GM18520 (cell line): ENCODE data around the gene ZNHIT2.

Experiments
- ATAC-seq: cut with Tn5 transposase; IDR thresholded peaks from one replicate; pipeline ENCODE4 v1.9.1; 2021; ENCODE audit not compliant: unreplicated experiment

ZNHIT2 gene

GRCh38 chr11:65107751-65108468 is 9.6 kb downstream of the ZNHIT2 start:
- no peak for ATAC-seq

GRCh38 chr11:65107078-65107477 is 10.4 kb downstream of the ZNHIT2 start:
- ATAC-seq, result no peak

GRCh38 chr11:65104628-65105027 is 12.9 kb downstream of the ZNHIT2 start:
- ATAC-seq, result no peak

- ATAC-seq, result no peak
These were observed 14.0 kb downstream of the ZNHIT2 start for GRCh38 chr11:65103476-65103875.

- ATAC-seq, result no peak
These were observed 15.1 kb downstream of the ZNHIT2 start for GRCh38 chr11:65102142-65103095.

- ATAC-seq, result no peak
These were observed 16.7 kb downstream of the ZNHIT2 start for GRCh38 chr11:65100674-65101350.

- no peak for ATAC-seq
These were observed 20.6 kb downstream of the ZNHIT2 start for GRCh38 chr11:65096926-65097325.

GRCh38 chr11:65095974-65096806 is 21.3 kb downstream of the ZNHIT2 start, which contains the start of gene VPS51:
VPS51 (plus strand) TSS chr11:65096214; CDS start chr11:65096251, 37 bp downstream.
- peak; percentile 59 for ATAC-seq

GRCh38 chr11:65095427-65095826 is 22.1 kb downstream of the ZNHIT2 start:
- no peak for ATAC-seq

- ATAC-seq, result no peak
These were observed 26.9 kb downstream of the ZNHIT2 start for GRCh38 chr11:65090628-65091027.

GRCh38 chr11:65089621-65090020 is 27.9 kb downstream of the ZNHIT2 start:
- no peak for ATAC-seq

- ATAC-seq, result no peak
These were observed 29.7 kb downstream of the ZNHIT2 start for GRCh38 chr11:65087827-65088226.

GRCh38 chr11:65087216-65087615 is 30.3 kb downstream of the ZNHIT2 start:
- no peak for ATAC-seq

- no peak for ATAC-seq
These were observed 30.7 kb downstream of the ZNHIT2 start for GRCh38 chr11:65086809-65087208.

- ATAC-seq, result no peak
These were observed 32.1 kb downstream of the ZNHIT2 start for GRCh38 chr11:65085446-65085845.

- no peak for ATAC-seq
These were observed 32.7 kb downstream of the ZNHIT2 start for GRCh38 chr11:65084598-65085375.

- peak; percentile 75 for ATAC-seq
These were observed 33.5 kb downstream of the ZNHIT2 start, which contains the start of the genes CDCA5 and ZFPL1 for GRCh38 chr11:65083834-65084597. CDCA5 (minus strand) TSS chr11:65084040; CDS start chr11:65083978, 62 bp downstream. ZFPL1 (plus strand) TSS chr11:65084222; CDS start chr11:65084699, 477 bp downstream.

- ATAC-seq, result no peak
These were observed 34.2 kb downstream of the ZNHIT2 start for GRCh38 chr11:65083134-65083833.
